Ammon's horn (tissue), 1 donor: Measurements from ENCODE around the gene SNX32.
A peak's percentile ranks its signal among the peaks of the same experiment; 100 is the strongest.

Experiments
- DNase-seq: peaks from one replicate; pipeline ENCODE4 v3.0.0-alpha.2; 2016; ENCODE audit warnings: low spot score

SNX32 gene

DNA sequence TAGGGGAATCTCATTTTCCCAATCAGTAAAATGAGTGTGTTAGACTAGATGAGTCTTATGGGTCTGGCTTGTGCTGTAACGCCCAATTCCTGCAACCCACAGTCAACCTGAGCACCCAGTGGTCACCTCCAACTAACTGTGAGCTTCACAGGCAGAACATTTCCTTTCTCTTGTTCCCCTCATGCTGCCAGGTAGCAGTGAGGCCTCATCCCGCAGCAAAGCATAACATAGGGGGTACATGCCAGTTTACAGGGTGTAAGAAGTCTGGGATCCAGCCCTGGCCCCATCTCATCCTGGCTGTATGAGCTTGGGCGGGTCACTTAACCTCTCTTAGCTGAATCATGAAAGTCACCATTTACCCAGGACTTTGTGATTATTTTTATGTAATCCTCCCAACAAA lies 35.1 kb downstream of the SNX32 start:
- DNase-seq: no peak

DNA sequence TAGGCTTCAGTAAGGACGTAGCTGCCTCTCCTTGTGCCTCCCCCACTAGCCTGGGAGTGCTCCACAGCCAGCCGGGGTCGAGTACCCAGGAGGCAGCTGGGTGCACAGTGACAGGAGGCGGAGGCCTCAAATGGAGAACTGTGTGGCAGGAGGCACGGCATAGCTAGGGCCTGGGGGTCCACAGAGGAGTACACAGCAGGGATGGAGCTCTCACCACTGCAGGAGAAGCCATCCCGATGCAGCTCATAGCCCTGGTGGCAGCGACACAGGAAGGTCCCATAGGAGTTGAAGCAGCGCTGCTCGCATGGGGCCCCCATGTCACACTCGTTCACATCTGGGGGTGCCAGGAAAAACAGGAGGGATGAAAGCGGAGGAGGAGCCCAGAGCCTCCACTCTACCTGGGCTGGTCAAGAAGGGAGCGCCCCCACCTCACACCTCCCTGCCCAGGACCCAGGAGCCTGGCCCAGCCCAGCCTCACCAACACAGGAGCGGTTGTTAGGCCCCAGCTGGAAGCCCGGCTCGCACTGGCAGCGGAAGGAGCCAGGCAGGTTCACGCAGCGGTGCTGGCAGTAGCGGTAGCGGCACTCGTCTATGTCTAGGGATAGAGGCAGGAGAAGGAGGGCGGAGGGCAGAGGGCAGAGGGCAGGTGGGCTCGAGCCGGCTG lies 36.0 kb downstream of the SNX32 start:
- no peak for DNase-seq

DNA sequence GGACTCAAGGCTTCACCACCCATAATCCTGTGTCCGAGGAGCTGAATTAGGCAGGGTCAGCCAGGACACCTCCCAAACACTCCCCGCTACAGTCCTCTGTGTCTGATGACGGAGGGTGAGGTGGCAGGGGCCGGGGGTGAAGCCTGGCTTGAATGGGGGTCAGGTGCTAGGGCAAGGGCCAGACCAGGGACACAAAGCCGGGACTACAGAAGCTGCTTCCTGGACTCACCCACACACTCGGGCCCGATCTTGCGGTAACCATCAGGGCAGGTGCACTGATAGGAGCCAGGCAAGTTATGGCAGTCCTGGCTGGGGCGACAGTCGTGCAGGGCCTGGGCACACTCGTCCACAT lies 36.5 kb downstream of the SNX32 start:
- no peak for DNase-seq

DNA sequence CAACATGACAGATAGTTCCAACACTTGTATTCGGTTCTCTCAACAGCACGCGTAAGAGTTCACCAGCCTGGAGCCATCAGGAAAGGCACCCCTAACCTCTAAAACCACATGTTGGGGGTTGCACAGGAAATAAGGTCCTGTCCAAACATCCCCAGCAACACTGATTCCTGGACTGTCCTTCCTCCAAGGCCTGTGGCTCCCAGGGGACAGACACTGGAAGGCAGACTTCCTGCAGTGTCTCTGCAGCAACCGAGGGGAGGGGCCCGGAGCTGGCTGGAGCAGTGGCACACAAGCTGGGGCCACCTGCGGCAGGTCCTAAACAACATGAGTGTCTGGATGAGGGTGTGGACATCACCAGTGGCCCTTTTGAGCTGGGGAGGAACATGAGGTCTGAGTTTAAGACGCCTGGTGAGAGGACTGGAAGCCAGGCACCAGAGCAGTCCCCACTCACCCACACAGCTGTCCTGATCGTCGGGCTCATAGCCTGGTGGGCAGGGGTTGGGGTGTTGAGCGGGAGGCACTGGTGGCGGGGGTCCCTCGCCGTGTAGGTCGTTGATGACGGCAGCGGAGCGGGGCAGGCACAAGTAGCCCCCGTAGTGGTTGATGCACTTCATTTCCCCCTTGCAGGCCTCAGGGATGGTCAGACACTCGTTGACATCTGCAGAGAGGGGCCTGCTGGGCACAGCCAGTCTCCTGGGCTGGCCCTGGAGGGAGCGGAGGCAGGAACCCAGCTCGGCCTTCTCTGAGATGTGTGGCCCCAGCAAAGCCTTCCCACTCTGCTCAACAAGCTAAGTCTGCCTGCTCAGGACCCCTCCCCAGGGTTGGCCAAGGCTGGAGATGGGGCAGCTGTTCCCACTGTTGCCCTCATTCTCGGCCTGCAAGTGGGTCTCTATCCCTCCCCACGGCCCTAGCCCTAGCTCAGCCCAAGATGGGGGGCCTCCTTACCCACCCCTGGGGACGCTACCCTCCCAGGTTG lies 37.2 kb downstream of the SNX32 start:
- no peak for DNase-seq

DNA sequence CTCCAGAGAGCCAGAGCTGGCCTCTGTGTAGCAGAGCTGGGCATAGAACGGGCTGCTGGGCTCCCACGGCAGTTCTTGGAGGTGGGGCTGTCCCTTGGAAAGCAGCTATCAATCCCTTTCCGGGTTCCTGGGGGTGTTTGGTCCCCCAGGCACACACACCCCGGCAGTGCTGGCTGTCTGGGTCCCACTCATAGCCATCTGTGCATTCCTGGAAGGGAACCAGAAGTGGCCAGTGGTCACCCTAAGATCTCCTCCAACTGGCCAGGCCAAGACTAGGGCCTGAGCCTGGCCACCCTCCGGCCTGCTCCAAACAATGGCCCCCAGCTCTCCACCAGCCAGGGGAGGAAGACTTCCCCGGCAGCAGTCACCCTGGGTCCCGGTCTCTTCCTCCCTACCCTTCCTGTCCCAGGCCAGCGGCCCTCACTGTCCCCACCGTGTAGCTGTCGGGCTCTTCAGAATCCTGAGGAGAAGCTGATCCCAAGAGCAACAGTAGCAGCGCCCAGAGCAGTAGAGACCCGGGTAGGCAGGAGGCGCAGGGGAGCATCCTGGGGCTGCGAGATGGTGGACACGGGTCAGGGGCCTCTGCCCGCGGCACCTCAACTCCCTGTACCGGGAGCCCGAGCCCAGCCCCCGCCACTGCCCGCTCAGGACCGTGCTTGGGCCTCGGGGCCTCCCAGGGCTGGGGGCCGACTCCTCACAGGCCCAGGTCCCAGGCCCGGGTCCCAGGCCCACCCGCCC lies 38.2 kb downstream of the SNX32 start:
- no peak for DNase-seq

DNA sequence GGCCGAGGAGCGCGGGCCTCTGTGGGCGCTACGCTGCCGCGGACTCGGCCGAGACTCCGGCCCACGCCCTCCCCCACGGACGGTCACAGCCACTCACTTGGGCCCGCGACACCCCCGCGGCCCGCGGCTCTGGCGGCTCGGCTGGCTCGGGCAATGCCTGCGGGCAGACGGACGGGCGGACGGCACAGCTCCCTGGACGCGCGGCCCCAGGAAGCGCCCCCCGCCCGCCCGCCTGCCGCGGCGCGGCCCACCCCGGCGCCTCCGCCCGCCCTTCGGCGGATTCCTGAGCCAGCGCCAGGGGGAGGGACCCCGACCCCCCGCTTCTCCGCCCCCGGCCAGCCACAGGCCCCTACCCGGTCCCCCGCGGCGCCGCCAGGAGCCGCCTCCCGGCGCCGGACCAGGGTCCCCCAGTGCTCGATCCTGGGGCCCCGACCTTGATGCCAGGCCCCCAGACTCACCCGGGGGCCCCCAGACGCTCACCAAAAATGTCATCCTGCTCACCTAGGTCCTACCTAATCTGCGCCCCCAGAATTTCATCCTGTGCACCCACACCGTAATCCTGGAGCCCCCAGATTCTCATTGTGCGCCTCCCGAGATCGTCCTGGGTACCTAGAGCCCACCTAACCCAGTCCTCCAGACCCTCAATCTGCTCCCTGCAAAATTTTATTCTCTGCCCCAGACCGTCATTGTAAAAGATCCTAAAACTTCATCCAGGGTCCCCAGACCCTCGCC lies 39.0 kb downstream of the SNX32 start, which contains the start of gene EFEMP2:
TSS of gene EFEMP2 (minus strand) at position 215 of the 732 bp plus-strand sequence. CDS start 446 bp downstream, outside the sequence.
- DNase-seq: no peak

DNA sequence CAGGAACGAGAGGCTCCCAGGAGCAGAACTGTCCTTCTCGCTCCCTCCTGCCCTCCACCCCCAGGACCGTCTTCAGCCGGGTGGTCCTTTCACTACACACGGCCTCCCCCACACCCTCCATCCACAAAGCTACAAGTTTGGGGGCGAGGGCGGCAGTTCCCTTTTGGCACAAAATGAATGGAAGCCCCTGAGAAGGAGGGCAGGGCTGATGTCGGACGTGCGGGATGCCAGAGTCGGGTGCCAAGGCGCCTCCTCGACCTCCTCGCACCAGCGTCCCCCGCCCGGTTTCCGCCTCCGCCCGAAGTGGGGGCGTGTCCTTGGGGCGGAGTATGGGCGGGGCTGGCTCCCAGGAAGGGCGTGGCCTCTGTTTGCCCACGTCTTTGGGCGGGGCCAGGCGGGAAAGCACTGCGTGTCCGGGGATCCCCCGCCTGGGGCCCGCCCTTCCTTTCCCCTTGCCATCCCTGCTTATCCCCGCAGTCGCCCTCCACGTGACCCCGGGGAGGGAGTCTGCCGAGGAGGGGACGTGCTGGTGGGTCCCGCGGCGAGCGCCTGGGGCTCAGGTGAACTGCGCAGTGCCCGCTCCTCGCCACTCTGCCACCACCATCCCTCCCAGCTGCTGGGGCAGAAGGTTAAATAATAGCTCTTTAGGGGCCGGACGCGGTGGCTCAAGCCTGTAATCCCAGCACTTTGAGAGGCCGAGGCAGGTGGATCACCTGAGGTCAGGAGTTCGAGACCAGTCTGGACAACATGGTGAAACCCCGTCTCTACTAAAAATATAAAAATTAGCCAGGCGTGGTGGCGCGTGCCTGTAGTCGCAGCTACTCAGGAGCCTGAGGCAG lies 39.8 kb downstream of the SNX32 start:
- DNase-seq: peak; percentile 95

DNA sequence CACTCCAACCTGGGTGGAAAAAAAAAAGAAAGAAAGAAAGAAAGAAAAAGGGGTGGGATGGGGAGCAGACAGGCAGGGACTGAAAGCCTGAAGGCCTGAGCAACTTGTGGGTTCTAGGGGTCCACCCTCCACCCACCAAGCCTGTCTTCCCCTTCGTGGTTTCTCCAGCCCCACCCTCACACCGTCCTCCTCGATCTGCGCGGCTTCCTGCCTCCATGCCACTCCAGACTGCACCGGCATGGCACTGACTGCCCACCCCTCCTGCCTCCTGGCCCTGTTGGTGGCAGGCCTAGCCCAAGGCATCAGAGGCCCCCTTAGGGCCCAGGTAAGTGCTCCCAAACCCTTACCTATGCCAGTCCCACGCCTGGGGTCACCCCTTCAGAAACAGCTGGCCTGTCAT lies 45.9 kb downstream of the SNX32 start, which contains the start of gene CTSW:
TSS of gene CTSW (plus strand) at position 221 of the 400 bp plus-strand sequence. CDS start at position 239, 18 bp downstream.
- no peak for DNase-seq

DNA sequence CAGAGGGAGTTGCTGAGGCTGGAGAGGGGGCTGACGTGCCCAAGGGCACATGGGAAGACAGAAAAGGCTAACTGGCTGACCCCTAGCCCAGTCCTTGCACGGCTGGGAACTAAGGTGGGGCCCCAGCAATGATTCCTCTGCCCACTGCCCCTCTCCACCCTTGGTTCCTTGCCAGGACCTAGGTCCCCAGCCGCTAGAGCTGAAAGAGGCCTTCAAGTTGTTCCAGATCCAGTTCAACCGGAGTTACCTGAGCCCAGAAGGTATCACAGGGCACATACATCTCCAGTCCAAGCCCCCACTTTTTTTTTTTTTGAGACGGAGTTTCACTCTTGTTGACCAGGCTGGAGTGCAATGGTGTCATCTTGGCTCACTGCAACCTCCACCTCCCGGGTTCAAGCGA lies 46.3 kb downstream of the SNX32 start:
- no peak for DNase-seq

DNA sequence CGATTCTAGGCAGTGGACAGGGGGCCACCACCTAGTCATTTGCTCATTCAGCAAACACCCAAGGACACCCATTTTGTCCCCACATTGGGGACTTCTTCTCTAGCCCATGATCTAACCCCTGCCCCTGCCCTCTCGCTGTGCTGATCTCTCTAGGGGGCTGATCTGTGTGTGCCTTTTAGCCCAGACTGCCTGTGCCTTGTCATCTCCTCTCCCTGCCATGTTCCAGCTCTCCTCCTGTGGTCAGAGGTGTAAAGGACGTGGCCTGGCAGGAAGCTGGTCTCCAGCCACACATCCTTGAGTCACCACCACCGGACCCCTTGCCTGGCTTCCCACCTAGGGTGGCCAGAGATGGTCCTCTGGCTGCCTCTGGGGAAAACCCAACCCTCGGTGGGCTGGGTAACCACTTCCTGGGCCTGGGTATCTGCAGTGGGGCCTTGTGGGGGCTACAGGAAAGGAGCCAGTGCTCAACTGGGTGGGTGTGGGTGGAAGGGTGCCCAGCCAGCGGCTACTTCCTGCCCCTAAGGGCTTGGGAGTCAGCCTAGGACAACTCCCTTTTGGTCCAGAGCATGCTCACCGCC lies 47.2 kb downstream of the SNX32 start:
- DNase-seq: no peak

DNA sequence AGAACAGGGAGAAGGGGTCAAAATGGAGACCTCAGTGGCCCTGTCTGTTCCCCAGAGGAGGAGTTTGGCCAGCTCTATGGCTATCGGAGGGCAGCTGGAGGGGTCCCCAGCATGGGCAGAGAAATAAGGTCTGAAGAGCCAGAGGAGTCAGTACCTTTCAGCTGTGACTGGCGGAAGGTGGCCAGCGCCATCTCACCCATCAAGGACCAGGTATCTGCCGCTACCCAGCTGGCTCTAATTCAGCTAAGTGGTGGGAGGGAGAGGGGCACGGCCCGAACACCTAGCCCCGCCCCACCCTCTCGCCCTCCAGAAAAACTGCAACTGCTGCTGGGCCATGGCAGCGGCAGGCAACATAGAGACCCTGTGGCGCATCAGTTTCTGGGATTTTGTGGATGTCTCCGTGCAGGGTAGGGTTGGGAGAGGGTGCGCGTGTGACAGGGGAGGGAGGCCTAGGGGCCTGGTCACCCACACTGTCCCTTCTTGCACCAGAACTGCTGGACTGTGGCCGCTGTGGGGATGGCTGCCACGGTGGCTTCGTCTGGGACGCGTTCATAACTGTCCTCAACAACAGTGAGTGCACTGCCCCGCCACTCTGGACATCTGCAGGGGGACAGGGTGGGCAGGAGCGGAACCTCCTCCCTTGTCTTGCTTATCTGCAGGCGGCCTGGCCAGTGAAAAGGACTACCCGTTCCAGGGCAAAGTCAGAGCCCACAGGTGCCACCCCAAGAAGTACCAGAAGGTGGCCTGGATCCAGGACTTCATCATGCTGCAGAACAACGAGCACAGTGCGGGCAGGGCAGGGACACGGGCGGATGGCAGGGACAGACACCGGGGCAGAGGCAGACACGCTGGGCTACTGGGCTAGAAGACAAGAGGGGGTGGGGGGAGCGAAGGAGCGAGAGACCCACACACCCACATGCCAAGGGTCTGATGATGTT lies 48.6 kb downstream of the SNX32 start:
- no peak for DNase-seq

DNA sequence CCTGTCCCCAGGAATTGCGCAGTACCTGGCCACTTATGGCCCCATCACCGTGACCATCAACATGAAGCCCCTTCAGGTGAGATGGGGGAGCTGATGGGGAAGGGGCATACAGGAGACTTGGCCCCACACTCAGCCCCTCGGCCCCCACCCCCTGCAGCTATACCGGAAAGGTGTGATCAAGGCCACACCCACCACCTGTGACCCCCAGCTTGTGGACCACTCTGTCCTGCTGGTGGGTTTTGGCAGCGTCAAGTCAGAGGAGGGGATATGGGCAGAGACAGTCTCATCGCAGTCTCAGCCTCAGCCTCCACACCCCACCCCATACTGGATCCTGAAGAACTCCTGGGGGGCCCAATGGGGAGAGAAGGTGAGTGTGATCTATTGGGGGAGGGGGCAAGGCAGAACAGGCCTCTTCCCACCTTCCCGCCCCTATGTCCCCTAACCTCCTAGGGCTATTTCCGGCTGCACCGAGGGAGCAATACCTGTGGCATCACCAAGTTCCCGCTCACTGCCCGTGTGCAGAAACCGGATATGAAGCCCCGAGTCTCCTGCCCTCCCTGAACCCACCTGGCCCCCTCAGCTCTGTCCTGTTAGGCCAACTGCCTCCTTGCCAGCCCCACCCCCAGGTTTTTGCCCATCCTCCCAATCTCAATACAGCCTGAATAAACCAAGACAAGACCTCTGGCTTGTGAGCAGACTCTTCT lies 49.4 kb downstream of the SNX32 start:
- DNase-seq: no peak

DNA sequence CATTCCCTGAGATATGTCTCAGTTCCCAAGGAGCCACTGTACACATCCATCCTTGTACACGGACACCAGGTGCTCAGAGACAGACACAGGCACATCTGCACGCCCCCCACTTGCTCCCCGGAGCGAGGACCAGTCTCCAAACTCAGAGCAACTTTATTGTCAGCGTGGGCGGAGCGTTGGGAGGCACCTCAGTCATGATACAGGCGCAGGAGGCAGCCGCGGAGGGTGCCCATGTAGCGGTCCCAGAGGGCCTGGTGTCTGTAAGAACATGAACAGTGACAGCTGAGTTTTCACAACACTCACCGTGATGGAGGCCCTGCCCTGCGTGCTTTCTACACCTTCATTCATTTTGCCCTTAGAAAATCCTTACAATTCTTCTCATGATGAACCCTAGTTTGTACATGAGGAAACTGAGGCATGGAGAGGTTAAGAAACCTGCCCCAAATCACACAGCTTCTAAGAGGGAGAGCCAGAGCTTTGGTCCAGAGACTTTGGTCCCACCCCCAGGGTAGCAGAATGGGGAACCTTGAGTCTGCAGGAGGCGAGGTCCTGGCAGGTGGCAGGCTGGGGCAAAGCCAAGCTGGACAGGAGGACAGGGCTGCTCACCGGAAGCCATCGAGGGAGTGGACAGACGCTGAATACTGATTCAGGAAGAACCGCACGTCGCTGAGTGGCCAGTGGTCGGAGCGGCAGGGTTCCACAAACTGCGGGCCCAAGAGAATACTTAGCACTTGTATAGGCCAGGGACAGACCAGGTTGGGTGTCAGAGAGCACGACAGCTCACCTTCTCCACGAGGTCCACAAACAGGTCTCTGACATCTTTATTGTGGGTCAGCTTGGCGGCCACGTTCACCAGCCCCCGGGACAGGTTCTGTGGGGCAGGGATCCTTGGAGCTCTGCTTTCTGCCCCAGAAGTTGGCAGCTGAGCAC lies 50.3 kb downstream of the SNX32 start:
- DNase-seq: no peak

DNA sequence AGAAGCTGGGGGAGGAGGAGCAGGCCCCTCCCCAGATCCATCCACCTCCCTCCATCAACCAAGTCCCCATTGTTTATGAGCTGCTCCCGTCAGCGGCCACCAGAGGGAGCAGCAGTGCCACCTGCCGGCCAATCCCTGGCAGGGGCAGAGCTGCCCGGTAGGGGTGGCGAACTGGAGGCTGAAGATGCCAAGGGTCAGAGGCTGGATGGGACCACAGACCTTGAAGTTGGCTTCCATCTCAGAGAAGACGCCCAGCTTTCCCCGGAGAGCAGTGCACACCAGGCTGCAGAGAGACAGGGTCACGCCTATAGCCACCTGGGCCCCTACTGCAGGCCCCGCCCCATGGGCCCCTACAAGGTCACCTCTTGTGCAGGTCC lies 50.9 kb downstream of the SNX32 start:
- peak; percentile 86 for DNase-seq

DNA sequence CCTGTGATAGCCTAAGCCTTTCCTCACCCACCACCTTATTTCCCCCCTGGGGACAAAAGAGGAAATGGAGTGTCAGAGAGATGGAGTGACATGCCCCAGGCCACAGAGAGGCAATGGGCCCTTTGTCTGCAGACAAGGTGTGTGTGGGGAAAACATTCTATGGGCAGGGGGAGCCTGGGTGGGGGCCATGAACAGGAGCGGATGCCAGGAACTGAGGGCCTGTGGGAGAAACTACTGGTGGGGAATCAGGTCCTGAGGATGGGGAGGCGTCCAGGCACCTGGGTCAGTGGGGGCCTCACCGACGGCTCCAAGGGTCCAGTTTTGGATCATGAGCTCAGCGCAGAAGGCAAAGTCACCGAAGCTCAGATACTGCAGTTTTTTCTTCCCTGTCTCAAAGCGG lies 51.5 kb downstream of the SNX32 start:
- no peak for DNase-seq

DNA sequence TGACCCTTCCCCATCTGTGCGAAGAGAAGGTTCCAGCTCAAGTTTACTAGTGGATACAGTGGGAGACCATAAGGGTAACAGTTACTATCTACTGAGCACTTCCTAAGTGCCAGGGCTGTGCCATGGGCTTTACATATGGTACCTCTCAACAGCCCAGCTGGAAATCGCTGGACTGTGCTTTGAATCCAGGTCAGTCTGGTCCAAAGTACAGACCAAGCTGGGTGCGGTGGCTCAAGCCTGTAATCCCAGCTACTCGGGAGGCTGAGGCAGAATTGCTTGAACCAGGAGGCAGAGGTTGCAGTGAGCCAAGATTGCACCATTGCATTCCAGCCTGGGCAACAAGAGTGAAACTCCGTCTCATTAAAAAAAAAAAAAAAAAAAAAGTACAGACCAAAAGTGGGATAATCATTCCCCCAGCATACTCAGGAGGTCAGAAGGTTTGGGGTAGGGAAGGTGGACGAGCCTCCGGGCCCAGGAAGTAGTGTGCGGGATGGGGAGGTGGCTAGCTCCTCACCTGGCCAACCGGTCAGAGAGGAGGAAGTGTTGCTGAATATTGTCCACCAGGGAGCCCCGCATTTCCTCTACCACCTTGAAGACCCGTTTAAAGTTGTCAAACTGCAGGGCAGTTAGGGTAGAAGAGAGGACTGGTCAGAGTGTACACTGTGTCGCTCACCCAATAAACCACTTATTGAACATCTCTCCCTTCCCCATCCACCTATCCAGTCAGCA lies 52.2 kb downstream of the SNX32 start:
- no peak for DNase-seq
